Breast epithelium (tissue), 3 donors: ENCODE measurements around the gene TNP1.

Experiments used
- POLR2AphosphoS5 ChIP-seq, 3 donors: sonication (generic); formaldehyde crosslinking; IDR thresholded peaks; one replicate each; pipeline ENCODE4 v1.6.1; 2017; ENCODE audit warnings: antibody characterized with exemption in 3 of 3
- TF ChIP-seq, protein P1 (sequence below), 3 donors: fragments of 450-650 bp; IDR thresholded peaks; one replicate each; pipeline ENCODE4 v1.5.1; 2016 to 2017; ENCODE audit warnings: antibody characterized with exemption in 3 of 3, mild to moderate bottlenecking in 3 of 3, moderate library complexity in 3 of 3

- TF ChIP-seq, protein P1, sequence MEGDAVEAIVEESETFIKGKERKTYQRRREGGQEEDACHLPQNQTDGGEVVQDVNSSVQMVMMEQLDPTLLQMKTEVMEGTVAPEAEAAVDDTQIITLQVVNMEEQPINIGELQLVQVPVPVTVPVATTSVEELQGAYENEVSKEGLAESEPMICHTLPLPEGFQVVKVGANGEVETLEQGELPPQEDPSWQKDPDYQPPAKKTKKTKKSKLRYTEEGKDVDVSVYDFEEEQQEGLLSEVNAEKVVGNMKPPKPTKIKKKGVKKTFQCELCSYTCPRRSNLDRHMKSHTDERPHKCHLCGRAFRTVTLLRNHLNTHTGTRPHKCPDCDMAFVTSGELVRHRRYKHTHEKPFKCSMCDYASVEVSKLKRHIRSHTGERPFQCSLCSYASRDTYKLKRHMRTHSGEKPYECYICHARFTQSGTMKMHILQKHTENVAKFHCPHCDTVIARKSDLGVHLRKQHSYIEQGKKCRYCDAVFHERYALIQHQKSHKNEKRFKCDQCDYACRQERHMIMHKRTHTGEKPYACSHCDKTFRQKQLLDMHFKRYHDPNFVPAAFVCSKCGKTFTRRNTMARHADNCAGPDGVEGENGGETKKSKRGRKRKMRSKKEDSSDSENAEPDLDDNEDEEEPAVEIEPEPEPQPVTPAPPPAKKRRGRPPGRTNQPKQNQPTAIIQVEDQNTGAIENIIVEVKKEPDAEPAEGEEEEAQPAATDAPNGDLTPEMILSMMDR (IDR thresholded peaks at IDR 0.05), result no peak
- TF ChIP-seq POLR2AphosphoS5 (IDR thresholded peaks at IDR 0.05), result no peak
These were observed 18.2 kb upstream of the TNP1 start for GRCh38 chr2:216878072-216878471.
